Epithelial cell of esophagus (primary cell): Measurements from ENCODE around the gene PATL2.

ENCODE experiments used
- DNase-seq: peaks from one replicate; pipeline ENCODE4 v3.0.0; 2010; ENCODE audit warnings: low read depth
- H3K4me3 ChIP-seq: 2 replicates; pipeline ENCODE4 v1.5.1; 2011; ENCODE audit warnings: mild to moderate bottlenecking, low read length, control low read depth
- TF ChIP-seq, protein P1 (sequence below): IDR thresholded peaks from 2 replicates; pipeline ENCODE4 v1.5.1; 2011; ENCODE audit warnings: low read depth, mild to moderate bottlenecking, low read length, control low read depth, inconsistent platforms; ENCODE audit not compliant: insufficient read depth; ENCODE audit errors: missing control alignments

PATL2 gene

DNA sequence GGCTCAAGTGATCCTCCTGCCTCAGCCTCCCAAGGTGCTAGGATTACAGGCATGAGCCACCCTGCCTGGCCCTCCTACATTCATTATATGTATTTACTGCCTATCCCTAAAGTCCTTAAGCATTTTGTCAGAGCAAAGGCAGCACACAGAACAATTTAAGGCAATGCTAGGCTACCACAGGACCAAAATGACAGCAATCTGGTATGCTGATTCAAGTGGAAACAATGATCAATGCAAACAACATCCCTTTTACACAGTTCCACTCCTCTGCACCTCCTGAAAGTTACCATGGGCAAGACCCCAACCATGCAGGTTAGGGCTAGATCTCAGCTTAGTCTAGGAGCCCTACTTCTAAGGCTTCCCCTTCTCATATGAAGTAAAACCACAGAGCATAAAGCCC is 87.9 kb downstream of the PATL2 start:
- DNase-seq: no peak
- TF ChIP-seq, protein P1, sequence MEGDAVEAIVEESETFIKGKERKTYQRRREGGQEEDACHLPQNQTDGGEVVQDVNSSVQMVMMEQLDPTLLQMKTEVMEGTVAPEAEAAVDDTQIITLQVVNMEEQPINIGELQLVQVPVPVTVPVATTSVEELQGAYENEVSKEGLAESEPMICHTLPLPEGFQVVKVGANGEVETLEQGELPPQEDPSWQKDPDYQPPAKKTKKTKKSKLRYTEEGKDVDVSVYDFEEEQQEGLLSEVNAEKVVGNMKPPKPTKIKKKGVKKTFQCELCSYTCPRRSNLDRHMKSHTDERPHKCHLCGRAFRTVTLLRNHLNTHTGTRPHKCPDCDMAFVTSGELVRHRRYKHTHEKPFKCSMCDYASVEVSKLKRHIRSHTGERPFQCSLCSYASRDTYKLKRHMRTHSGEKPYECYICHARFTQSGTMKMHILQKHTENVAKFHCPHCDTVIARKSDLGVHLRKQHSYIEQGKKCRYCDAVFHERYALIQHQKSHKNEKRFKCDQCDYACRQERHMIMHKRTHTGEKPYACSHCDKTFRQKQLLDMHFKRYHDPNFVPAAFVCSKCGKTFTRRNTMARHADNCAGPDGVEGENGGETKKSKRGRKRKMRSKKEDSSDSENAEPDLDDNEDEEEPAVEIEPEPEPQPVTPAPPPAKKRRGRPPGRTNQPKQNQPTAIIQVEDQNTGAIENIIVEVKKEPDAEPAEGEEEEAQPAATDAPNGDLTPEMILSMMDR: no peak

DNA sequence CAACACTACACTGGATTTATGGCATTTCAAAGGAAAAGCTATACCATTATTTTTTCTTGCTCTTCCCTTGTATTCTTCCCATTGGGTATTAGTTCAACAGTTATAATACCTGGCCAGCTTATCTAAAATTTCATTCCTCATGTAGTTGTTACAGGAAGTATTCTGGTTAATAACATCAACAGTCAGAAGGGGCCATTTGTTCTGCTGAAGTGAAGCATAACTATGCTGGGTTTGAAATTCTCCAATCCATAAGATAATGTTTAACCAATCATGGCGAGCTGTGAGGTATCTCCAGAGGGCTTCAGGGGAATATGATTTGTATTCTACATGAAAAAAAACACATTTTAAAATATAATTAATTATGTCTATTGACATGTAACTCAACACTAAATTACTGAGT is 91.0 kb downstream of the PATL2 start:
- TF ChIP-seq, protein P1: no peak
- H3K4me3 ChIP-seq: no peak overlapping the region
- DNase-seq: no peak

More for the DNA sequence above, 87.9 kb downstream of the PATL2 start:
- H3K4me3 ChIP-seq: no peak overlapping the region

DNA sequence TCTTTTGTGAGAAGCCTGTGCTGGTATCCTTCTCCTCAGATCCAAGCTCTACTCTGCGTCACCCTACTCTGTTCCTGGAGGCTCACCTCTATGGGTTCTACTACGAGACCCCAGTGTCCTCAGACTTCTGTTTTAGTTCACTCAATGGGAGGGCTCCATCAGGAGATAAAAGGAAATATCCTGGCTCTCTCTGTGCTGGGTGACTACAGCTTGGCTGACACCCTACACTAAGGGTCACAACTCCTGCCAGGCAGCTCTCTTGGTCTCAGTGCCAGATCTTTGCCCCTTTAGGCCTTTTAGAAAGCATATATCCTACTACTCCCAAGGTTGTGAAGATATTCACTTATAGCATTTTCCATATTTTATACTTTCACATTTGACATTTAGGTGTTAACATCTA is 94.1 kb downstream of the PATL2 start:
- no peak for DNase-seq
- TF ChIP-seq, protein P1: no peak
- H3K4me3 ChIP-seq: no peak overlapping the region
